AG08396 (cell line): ENCODE data around the gene DOC2B.
"Not testable (repeated sequence)": the region's sequence is repeated elsewhere in the genome, so short reads cannot be mapped to it uniquely, and the experiment has no call there.

Experiments used
- DNase-seq: peaks from one replicate; pipeline ENCODE4 v3.0.0; 2012; ENCODE audit warnings: low spot score, mixed read lengths

Gene DOC2B

DNA sequence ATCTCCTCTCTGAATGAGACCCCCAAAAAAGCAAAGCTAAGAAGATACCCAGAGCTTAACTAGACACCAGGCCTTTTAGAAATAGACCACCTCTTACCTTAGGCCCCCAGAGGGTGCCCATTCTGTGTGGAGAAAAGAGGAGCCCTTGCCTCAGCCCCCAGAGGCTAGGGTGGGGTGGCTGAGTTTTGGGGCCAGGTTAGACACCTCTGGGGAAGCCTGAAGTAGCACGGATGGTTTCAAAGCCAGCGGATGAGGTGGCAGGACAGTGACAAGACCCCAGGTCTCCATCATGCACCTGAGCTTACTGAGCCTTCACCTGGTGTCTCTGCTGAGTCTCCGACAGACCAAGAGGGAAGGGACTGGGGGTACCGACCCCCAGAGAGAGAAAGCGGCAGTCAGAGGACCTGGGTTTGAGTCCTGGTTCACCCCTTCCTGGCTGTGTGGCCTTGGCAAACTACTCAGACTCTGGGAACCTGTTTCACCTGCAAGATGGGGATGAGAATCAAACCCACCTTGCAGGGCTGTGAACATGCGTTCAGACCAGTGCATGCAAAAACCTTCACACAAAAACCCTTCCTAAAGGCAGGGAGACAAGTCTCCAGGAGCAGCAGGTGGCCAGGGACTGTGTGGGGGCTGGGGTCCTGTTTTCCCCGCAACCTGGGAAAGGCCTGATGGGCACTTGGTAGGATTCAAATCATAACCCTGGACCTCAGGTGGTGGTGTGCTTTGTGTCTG is 36.3 kb downstream of the DOC2B start:
- DNase-seq = no peak

DNA sequence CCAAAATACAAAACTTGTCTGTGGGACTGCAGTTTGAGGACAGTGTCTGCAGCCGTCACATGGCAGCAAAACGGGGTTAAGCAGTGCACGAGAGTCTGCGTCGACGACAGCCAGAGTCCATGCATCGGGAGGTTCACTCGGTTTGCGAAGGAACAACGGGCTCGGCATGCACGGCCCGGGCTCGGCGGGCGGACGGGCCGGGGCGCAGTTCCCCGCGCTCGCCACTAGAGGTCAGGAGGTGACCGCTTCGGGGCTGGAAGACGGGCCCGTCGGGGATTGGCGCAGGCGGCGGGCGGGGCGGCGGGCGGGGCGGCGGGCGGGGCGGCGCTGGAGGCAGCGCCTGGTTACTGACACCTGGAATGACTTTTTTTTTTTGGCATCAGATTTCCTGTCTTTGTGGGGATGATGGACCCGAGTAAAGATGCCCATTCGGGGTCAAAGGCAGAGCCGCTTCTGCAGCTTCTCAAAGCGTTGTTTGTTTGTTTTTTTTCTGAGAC is 37.6 kb downstream of the DOC2B start:
- peak; percentile 95 for DNase-seq

DNA sequence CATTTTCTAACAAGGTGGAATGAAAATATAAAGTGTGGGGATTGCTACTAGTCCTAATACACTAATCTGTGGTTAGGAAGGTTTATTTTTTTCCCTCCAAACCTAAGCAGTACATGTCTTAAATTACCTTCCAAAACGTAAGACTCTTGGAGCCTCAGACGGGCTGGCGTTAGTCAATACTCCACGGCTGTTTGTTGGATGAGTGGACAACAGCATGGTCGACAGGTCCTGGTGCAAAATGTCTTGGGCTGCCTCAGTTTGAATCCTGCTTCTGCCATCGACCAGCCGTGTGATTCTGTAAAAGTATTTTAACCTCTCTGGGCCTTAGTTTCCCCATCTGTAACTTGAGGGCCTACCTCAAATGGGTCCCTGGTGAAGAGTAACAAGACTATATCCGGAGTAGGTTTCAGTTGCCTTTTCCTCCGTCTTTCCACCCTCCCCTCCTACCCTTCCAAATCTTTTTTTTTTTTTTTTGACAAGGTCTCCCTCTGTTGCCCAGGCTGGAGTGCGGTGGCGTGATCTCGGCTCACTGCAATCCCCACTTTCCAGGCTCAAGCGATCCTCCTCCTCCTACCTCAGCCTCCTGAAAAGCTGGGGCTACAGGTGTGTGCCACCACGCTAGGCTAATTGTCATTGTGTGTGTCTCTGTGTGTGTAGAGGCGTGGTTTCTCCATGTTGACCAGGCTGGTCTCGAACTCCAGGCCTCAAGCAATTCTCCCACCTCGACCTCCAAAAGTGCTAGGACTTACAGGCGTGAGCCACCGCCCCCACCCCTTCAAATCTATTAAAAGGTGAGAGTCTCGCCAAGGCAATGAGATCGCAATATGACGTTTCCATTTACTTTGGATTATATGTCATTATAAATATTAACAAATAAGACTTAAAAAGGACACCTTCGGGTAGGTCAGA is 38.3 kb downstream of the DOC2B start:
- no peak for DNase-seq

DNA sequence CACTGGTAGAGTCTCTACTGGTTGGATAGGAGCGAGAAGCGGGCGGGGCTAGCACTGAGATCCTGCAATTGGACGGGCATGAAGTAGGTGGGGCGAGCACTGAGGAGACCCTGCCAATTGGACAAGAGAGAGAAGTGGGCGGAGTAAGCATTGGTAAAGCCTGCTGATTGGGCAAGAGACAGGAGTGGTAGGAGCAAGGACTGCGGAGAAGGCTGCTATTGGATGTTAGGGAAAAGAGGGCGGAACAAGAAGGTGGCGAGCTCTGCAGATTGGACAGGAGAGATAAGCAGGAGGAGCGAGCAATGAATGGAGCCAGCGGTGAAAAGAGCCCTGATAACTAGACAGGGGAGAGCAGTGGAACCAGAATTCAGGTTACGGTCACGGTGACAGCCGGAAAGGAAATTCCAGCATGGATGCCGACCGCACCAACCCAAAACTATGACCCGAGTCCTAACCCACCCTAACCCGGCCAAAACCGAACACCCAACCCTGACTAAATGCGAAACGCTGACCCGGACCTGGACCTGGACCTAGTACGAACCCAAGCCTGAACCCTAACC is 39.3 kb downstream of the DOC2B start:
- DNase-seq = peak; percentile 48

DNA sequence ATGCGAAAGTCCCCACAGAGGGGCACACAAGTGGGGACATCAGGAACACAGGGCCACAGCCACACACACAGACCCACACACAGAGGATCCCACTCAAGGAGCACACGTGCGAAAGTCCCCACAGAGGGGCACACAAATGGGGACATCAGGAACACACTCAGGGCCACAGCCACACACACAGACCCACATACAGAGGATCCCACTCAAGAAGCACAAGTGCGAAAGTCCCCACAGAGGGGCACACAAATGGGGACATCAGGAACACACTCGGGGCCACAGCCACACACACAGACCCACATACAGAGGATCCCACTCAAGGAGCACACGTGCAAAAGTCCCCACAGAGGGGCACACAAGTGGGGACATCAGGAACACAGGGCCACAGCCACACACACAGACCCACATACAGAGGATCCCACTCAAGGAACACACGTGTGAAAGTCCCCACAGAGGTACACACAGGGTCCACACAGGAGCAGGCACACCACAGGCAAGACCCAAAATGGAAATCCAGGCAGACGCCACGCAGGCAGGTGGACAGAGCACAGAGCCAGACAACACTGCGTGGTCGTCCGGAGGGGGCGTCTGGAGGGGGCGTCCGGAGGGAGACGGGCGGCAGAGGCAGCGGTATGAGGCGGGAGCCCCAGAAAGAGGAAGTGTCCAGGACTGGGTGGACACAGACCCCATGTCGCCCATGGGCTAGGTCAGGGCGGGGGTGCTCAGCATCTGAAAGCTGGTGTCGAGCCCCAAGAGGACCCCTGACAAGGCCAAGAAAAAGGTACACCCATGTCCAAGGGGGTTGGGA is 41.8 kb downstream of the DOC2B start:
- DNase-seq = not testable (repeated sequence)

DNA sequence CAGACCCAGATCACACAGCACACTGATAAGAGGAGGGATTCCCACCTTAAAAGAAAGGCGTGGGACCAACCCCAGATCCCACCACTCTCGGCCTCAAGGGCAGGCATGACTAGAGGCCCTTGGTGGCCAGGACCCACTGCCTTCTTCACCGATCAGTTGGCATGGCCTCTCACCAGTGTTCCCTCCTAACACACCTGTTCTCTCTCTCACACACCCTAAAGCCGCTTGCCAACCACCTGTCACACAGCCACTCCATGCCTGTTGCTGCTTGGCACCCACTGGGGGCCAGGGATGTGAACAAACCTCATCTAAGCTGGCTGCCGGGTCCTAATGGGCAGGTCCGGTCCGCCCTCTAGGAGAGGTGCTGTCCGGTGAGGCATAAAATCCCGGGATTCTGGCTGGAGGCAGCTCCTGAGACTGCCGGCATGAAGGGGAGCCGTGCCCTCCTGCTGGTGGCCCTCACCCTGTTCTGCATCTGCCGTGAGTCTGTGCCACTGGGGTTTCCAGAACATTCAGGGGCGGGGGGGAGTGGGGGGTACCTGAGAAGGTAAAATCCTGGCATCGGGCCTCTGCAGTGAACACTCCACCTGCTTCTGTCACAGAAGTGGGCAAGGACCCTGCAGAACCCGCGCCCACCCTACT is 44.2 kb downstream of the DOC2B start, which contains the start of gene SCGB1C2:
Gene SCGB1C2 (plus strand): TSS at position 404 of the 642 bp plus-strand sequence. CDS start 22 bp downstream, at position 426.
- DNase-seq = not testable (repeated sequence)

DNA sequence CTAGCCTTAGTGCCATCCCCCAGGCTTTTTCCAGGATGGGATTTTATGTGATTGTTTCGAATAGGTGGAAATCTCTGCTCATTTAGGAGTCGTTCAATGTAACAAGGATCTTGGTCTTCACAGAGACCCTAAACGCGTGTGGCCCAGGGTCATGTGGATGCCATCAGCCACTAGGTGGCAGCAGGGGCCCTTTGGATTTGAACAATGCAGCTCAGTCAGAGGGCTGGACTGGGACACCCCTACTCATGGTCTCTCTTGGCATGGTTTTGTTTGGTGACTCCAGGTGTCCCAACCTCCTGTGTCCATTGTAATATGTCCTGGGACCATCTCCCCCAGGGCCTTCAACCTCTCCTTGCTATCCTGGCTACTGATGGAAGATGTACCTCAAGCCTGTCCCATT is 44.9 kb downstream of the DOC2B start:
- not testable (repeated sequence) for DNase-seq

DNA sequence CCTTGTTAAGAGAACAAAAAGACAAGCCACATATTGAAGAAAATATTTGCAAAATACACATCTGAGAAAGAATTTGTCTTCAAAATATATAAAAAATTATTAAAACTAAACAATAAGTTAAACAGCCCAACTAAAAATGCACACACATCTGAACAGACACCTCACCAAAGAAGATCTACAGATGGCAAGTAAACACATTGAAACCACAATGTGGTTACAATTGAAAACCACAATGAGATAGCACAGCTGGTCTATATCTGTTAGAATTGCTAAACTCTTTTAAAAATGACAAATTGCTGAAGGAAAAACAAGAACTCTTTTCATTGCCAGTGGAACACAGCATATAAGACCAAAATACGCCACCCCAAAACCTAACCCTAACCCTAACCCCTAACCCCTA is 45.6 kb downstream of the DOC2B start:
- not testable (repeated sequence) for DNase-seq

DNA sequence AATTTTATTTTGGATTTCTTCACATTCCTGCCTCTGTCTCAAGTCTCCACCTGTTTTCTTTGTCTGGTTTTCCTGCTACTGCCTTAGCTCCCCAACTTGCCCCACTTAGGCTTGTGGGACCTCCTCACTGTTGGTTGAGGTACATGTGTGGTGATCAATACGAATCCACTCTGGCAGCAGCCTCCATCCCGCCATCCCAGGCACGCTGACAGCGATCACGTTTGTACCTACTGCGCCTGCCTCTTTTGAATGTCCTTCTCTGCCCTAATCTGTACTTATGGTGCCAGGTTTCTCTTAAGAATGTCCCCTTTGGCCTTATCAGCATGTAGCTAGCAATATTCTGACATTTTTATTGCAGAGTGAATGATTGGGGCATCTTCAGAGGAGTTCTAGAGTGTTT is 46.4 kb downstream of the DOC2B start:
- not testable (repeated sequence) for DNase-seq

DNA sequence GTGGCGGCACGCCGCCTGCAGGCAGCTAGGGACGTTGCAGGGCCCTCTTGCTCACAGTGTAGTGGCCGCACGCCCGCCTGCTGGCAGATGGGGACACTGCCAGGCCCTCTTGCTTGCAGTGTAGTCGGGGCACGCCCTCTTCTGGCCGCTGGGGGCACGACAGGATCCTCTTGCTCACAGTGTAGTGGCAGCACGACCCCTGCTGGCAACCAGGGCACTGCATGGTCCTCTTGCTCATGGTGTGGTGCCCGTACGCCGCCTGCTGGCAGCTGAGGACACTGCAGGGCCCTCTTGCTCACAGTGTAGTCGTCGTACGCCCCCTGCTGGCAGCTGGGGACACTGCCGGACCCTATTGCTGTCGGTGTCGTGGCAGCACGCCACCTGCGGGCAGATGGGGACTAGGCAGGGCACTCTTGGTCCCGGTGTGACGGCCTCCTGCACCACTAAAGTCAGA is 47.1 kb downstream of the DOC2B start:
- DNase-seq = not testable (repeated sequence)

DNA sequence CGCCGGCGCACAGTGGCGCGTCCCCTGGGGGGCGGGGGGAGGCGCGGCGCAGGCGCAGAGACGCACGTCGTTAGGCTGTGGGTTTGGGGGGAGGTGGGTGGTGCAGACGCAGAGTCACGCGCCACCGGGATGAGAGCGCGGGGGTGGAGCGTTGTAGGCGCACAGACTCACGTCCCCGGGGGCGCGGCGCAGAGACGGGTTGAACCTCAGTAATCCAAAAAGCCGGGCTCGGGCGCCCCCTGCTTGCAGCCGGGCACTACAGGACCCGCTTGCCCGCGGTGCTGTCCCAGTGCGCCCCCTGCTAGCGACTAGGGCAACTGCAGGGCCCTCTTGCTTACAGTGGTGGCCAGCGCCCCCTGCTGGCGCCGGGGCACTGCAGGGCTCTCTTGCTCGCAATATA is 47.5 kb downstream of the DOC2B start:
- DNase-seq = not testable (repeated sequence)

DNA sequence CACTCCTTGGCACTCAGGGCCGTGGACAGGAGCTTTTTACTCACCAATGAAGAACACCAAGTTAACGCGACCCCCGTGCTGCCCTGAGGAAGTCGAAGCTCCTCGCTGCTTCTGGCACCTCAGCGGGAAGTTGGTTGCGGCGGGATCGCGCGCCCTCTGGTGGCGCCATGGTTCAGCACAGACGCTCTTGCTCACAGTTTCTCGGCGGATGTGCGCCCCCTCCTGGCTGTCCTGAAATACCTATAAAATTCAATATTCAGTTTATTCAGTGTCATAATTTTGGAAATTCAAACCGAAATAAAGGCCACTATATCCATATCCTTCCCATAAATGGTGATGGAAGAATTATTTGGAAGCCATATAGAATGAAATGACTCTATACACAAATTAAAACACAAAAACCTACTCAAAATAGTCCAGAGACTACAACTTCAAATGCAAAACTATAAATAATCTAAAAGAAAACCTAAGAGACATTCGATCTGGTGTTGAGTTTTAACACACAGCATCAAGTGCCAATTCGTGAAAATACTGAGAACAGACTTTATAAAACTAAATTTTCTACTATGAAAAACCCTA is 63.0 kb downstream of the DOC2B start:
- not testable (repeated sequence) for DNase-seq

DNA sequence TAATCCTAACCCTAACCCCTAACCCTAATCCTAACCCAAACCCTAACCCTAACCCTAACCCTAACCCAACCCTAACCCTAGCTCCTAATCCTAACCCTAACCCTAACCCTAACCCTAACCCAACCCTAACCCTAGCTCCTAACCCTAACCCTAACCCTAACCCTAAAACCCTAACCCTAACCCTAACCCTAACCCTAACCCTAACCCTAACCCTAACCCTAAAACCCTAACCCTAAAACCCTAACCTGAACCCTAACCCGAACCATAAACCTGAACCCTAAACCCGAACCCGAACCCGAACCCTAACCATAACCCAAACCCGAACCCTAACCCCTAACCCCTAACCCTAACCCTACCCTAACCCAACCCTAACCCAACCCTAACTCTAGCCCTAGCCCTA is 68.3 kb downstream of the DOC2B start:
- DNase-seq = not testable (repeated sequence)
